Activated naive CD8-positive, alpha-beta T cell treated with anti-CD3 and anti-CD28 coated beads for 36 hours (primary cell): ENCODE results near the gene CCT7. TPM values are rescaled to one million over a fixed set of nuclear protein-coding genes. Genes with fewer than 3 reads are reported as not detected.

Source experiments
- DNase-seq: peaks from one replicate; pipeline ENCODE4 v3.0.0; 2021
- H3K27ac Mint-ChIP-seq: one replicate; pipeline ENCODE4 v1.8.0; 2022; ENCODE audit warnings: mild to moderate bottlenecking, moderate library complexity, mixed read lengths
- H3K27me3 Mint-ChIP-seq: one replicate; pipeline ENCODE4 v1.8.0; 2022; ENCODE audit warnings: mild to moderate bottlenecking, mixed read lengths
- H3K36me3 Mint-ChIP-seq: one replicate; pipeline ENCODE4 v1.8.0; 2021; ENCODE audit warnings: mild to moderate bottlenecking, mixed read lengths
- H3K4me1 Mint-ChIP-seq: one replicate; pipeline ENCODE4 v1.8.0; 2021; ENCODE audit warnings: mixed read lengths
- H3K4me3 Mint-ChIP-seq: one replicate; pipeline ENCODE4 v1.8.0; 2022; ENCODE audit warnings: mild to moderate bottlenecking, moderate library complexity, mixed read lengths
- H3K9me3 Mint-ChIP-seq: one replicate; pipeline ENCODE4 v1.8.0; 2022; ENCODE audit warnings: mixed read lengths
- total RNA-seq, 2 experiments: library from RNA; stranded (reverse); gene quantifications; one replicate each; pipeline ENCODE4 v1.2.3, GENCODE V29; 2021

CCT7 gene
- total RNA-seq, 2 experiments from 2014 or later = 719 to 732 TPM

- Mint-ChIP-seq H3K4me1 (peaks cover 24% of the 10 kb centered on the region), H3K36me3 (peaks cover 9% of the 10 kb centered on the region), H3K27ac (peak within 1 kb of the TSS; percentile 92), H3K27me3 (no peaks in the 10 kb centered on the region), H3K4me3 (peak within 1 kb of the TSS; percentile 95), H3K9me3 (no peaks in the 10 kb centered on the region)
- peak; percentile 92 for DNase-seq
These were observed 19.7 kb upstream of the CCT7 start, which contains the start of gene SMYD5 for GRCh38 chr2:73214120-73215035. Gene SMYD5, plus strand, starts transcription at chr2:73214245. Its CDS starts 22 bp downstream, at chr2:73214267.

DNA sequence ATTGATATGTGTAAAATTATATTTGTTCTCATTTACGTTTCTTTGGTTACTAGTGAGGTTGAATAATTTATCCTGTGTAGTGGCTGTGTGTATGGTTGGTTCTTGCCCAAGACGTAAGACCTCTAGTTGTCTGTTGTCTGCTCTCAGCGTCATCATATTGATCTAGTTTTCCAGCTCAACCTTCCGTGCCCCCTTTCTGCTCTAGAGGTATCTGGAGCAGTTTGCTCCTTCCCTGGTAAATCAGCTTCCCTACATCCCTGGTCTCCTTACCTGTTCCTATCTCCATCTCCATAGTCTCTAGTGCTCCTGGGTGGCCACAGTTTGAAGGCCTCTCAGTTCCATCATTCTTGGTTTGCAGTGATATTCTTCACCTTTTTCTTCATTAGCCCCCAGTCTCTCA lies 18.9 kb upstream of the CCT7 start:
- no peak for DNase-seq
- Mint-ChIP-seq H3K36me3 (peaks cover 9% of the 10 kb centered on the region), H3K9me3 (no peaks in the 10 kb centered on the region), H3K27me3 (no peaks in the 10 kb centered on the region), H3K27ac (peak overlapping the region; percentile 92), H3K4me1 (peaks cover 26% of the 10 kb centered on the region), H3K4me3 (peak overlapping the region; percentile 95)

GRCh38 chr2:73217160-73217559 lies 16.9 kb upstream of the CCT7 start:
- DNase-seq = no peak
- Mint-ChIP-seq H3K4me1 (peaks cover 26% of the 10 kb centered on the region), H3K27ac (no peak overlapping the region), H3K27me3 (no peaks in the 10 kb centered on the region), H3K4me3 (no peak overlapping the region), H3K36me3 (peaks cover 12% of the 10 kb centered on the region), H3K9me3 (no peaks in the 10 kb centered on the region)

DNA sequence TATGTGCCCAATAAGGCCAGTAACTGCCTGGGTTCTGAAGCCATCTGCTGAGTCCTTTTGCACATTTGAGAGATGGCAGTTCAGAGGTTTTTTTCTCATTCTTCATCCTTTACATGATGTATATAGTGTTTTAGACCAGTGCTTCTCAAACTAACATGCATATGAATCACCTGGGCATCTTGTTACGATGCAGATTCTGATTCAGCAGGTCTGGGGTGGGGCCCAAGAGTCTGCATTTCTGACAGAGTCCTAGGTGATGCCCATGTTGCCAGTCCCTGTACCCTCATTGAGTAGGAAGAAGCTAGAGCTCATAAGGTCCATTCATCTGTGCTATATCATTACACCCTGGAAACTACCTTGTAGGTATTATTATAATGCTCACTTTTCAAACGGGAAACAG lies 16.3 kb upstream of the CCT7 start:
- Mint-ChIP-seq H3K36me3 (peaks cover 12% of the 10 kb centered on the region), H3K27me3 (no peaks in the 10 kb centered on the region), H3K9me3 (no peaks in the 10 kb centered on the region), H3K27ac (peak overlapping the region; percentile 30), H3K4me3 (no peak overlapping the region), H3K4me1 (peaks cover 26% of the 10 kb centered on the region)
- DNase-seq = no peak

GRCh38 chr2:73218298-73218697 lies 15.8 kb upstream of the CCT7 start:
- H3K36me3 Mint-ChIP-seq = peaks cover 12% of the 10 kb centered on the region
- H3K27ac Mint-ChIP-seq = no peak overlapping the region
- no peak for DNase-seq
- peaks cover 24% of the 10 kb centered on the region for H3K4me1 Mint-ChIP-seq
- H3K27me3 Mint-ChIP-seq = no peaks in the 10 kb centered on the region
- no peaks in the 10 kb centered on the region for H3K9me3 Mint-ChIP-seq
- H3K4me3 Mint-ChIP-seq = no peak overlapping the region

DNA sequence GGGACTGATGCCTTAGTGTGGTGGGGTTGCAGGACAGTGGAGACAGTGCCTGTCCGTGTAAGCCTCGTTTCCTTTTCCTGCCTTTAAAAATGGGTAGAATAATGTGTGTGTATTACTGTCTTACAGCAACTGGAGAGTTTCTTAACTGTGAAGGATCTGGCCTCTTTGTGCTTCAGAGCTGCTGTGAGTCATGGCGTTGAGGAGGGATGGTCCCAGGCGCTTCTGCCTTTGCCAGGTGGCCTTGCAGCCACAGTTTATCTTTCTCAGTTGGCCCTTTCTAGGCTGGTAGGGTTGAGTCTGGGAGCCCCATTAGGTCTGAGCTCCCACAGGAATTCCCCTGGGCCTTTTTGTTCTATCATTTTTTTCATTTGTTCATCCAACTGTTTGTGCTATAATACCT lies 10.3 kb upstream of the CCT7 start:
- Mint-ChIP-seq H3K4me1 (peaks cover 8% of the 10 kb centered on the region), H3K27ac (no peak overlapping the region), H3K4me3 (no peak overlapping the region), H3K27me3 (no peaks in the 10 kb centered on the region), H3K9me3 (no peaks in the 10 kb centered on the region), H3K36me3 (peaks cover 3% of the 10 kb centered on the region)
- no peak for DNase-seq

DNA sequence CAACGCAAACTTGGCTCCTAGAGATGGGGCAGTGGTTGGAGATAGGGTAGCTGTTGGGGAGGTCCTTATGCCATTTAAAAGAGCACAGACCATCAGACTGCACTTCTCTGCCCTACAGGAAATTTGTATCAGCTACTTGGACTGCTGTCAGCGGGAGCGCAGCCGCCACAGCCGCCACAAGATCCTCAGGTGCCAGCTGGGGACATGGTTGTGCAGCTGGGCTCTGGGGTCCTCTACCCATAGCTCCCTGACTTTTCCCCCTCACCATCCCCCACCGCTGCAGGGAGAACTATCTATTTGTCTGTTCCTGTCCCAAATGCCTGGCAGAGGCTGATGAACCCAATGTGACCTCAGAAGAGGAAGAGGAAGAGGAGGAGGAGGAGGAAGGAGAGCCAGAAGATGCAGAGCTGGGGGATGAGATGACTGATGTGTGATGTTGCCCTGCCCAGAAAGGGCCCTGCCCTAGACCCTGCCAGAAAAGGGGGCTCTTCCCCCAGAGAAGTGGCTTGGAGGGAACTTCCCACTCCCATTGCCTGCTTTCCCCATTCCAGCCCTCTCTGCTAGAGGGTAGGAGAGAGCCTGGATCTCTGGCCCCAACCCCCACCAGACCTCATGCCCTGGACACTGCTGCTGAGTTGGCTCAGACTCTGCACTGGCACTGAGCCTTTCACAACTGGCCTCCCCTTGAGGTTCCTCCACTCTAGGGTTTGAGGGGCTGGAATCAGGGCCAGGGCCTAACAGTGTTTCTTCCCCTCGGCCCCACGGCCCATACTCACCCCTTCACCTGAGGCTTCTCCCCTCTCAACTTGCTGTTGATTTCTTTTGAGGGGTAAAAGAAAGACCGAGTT lies 8.4 kb upstream of the CCT7 start:
- Mint-ChIP-seq H3K4me1 (peaks cover 6% of the 10 kb centered on the region), H3K27me3 (no peaks in the 10 kb centered on the region), H3K9me3 (no peaks in the 10 kb centered on the region), H3K27ac (no peak overlapping the region), H3K36me3 (peaks cover 3% of the 10 kb centered on the region), H3K4me3 (no peak overlapping the region)
- no peak for DNase-seq

DNA sequence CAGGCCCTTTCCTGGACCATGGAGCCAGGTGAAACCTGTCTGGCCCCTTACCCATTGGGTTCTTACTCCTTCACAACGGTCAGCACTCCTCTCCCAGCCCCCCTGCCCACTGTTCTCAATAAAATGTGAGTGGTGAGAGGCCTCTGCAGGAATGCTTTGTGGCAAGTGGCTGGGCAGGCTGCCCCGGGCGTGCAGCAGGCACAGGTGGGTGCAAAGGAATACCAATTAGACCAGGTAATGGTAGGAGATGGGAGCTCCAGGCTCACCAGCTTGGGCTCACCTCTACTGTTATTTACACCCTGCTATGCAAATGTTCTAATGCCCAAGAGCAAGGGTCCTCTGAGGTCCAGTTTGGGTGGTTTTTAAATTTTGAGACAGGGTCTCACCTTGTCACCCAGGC lies 7.0 kb upstream of the CCT7 start:
- Mint-ChIP-seq H3K9me3 (no peaks in the 10 kb centered on the region), H3K4me1 (peaks cover 6% of the 10 kb centered on the region)

DNA sequence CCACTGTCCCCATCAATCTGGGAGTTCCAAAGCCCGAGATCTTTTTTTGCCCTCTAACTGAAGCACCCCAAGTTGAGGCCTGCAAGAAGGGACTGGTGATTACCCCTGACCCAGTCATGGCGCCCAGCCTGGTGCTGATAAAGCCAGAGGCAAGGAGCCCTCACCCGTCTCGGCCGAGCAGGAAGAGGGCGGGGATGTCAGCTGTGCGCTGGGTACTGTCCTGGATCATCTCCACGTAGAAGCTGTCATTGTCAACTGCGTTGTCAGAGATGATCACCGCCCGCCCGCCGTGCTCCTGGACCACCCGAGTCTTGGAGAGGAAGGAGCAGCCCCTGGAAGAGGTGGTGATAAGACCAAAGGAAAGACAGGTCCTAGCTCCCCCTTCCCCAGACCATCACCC lies 5.5 kb upstream of the CCT7 start:
- Mint-ChIP-seq H3K27ac (no peak overlapping the region), H3K27me3 (no peaks in the 10 kb centered on the region), H3K36me3 (no peaks in the 10 kb centered on the region), H3K4me3 (no peak overlapping the region), H3K9me3 (no peaks in the 10 kb centered on the region), H3K4me1 (peaks cover 5% of the 10 kb centered on the region)
- DNase-seq = no peak

More for the DNA sequence above, 7.0 kb upstream of the CCT7 start:
- Mint-ChIP-seq H3K27me3 (no peaks in the 10 kb centered on the region), H3K36me3 (no peaks in the 10 kb centered on the region), H3K4me3 (no peak overlapping the region), H3K27ac (no peak overlapping the region)
- no peak for DNase-seq

DNA sequence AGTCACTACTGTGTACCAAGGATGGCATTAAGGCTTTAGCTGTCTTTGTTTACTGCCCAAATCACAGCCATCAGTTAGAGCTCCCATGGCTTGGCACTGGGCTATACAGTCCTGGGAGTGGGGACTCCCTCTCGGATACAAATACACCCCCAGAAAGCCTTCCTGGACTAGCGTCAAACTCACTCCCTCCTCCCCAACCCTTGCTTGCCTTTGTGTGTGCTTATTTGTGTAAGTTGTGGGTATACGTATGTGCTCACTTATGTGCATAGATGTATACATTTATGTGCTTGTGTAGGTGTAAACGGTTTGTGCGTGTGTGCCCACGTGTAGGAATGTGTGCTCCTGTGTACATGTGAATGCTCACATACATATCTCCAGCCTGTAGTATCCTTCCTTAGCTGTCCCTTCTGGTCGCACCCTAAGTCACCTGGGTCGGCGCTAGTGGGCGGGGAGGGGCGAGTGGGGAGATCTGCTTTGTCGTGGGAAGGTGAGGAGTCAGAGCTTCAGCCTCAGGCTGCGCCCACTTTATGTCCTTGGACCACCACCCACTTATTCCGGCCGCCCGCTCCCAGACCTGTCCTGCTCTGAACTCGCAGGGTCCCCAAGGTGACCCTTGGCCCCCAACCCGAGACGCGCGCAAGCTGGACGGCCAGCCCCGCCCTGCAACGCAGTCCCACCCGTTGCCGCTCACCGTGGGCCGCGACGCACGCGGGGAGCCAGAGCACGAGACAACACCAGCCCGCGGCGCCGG lies 1.5 kb upstream of the CCT7 start:
- DNase-seq = no peak
- Mint-ChIP-seq H3K4me3 (peak overlapping the region; percentile 99), H3K9me3 (no peaks in the 10 kb centered on the region), H3K36me3 (peaks cover 31% of the 10 kb centered on the region), H3K27me3 (no peaks in the 10 kb centered on the region), H3K4me1 (peaks cover 20% of the 10 kb centered on the region), H3K27ac (peak overlapping the region; percentile 94)

GRCh38 chr2:73233154-73233931 lies 765 bp upstream of the CCT7 start, which contains the start of gene PRADC1:
Gene PRADC1, minus strand, starts transcription at chr2:73233239. Its CDS starts 79 bp downstream, at chr2:73233160.
- H3K27ac Mint-ChIP-seq = peak within 1 kb of the TSS; percentile 94
- no peaks in the 10 kb centered on the region for H3K9me3 Mint-ChIP-seq
- peaks cover 24% of the 10 kb centered on the region for H3K4me1 Mint-ChIP-seq
- DNase-seq = peak; percentile 92
- H3K27me3 Mint-ChIP-seq = no peaks in the 10 kb centered on the region
- H3K36me3 Mint-ChIP-seq = peaks cover 35% of the 10 kb centered on the region
- peak within 1 kb of the TSS; percentile 99 for H3K4me3 Mint-ChIP-seq

GRCh38 chr2:73235315-73236028 lies 1.4 kb downstream of the CCT7 start:
- peaks cover 37% of the 10 kb centered on the region for H3K4me1 Mint-ChIP-seq
- peak overlapping the region; percentile 99 for H3K4me3 Mint-ChIP-seq
- H3K36me3 Mint-ChIP-seq = peaks cover 41% of the 10 kb centered on the region
- H3K27me3 Mint-ChIP-seq = no peaks in the 10 kb centered on the region
- no peak for DNase-seq
- no peaks in the 10 kb centered on the region for H3K9me3 Mint-ChIP-seq
- H3K27ac Mint-ChIP-seq = peak overlapping the region; percentile 94

DNA sequence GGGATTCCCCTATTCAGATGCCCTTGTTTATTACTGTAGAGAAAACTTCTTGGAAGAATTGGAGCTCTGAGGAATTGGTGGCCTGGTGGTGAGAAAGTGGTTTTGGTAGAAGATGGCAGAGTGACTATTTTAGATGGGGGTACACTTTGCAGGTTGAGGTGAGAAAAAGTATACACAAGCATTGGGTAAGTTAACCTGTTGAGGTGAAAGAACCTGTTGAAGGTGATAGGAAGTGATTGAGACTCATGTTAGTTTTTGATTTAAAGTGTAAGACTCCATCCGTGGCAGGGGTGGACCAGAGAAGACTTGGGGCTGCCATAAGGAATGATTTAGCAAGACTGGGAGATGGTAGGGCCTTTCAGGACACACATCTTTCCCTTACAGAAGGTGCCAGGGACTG lies 3.1 kb downstream of the CCT7 start:
- H3K9me3 Mint-ChIP-seq = no peaks in the 10 kb centered on the region
- peak overlapping the region; percentile 99 for H3K4me3 Mint-ChIP-seq
- DNase-seq = no peak
- peaks cover 43% of the 10 kb centered on the region for H3K36me3 Mint-ChIP-seq
- peak overlapping the region; percentile 58 for H3K27ac Mint-ChIP-seq
- H3K4me1 Mint-ChIP-seq = peaks cover 37% of the 10 kb centered on the region
- H3K27me3 Mint-ChIP-seq = no peaks in the 10 kb centered on the region
